ENCODE data around the gene C6orf141.

The C6orf141 gene

GRCh38 chr6:49550492-49551077, at the start of gene C6orf141:
Gene C6orf141 (plus strand): TSS chr6:49550668. CDS start chr6:49550793, 125 bp downstream.
- DNase-seq, result no peak

GRCh38 chr6:49504666-49505065, 45.8 kb upstream of the C6orf141 start:
- no peak for DNase-seq

GRCh38 chr6:49506569-49507111, 43.8 kb upstream of the C6orf141 start:
- DNase-seq, result no peak

- DNase-seq, result no peak
These were observed 41.1 kb upstream of the C6orf141 start for GRCh38 chr6:49509342-49509741.

GRCh38 chr6:49513153-49513989, 37.1 kb upstream of the C6orf141 start:
- no peak for DNase-seq

GRCh38 chr6:49514571-49515484, 35.6 kb upstream of the C6orf141 start:
- DNase-seq, result no peak

GRCh38 chr6:49515485-49516146, 34.9 kb upstream of the C6orf141 start:
- no peak for DNase-seq

- DNase-seq, result no peak
These were observed 34.3 kb upstream of the C6orf141 start for GRCh38 chr6:49516147-49516505.

- DNase-seq, result no peak
These were observed 32.5 kb upstream of the C6orf141 start for GRCh38 chr6:49517919-49518318.

GRCh38 chr6:49519660-49520059, 30.8 kb upstream of the C6orf141 start:
- DNase-seq, result no peak

GRCh38 chr6:49522710-49523593, 27.5 kb upstream of the C6orf141 start:
- DNase-seq, result no peak

GRCh38 chr6:49523901-49524300, 26.6 kb upstream of the C6orf141 start:
- DNase-seq, result no peak

- DNase-seq, result no peak
These were observed 25.9 kb upstream of the C6orf141 start for GRCh38 chr6:49524541-49524940.

- DNase-seq, result no peak
These were observed 23.9 kb upstream of the C6orf141 start for GRCh38 chr6:49526598-49526997.

- DNase-seq, result no peak
These were observed 23.1 kb upstream of the C6orf141 start for GRCh38 chr6:49527320-49527719.

- no peak for DNase-seq
These were observed 21.9 kb upstream of the C6orf141 start for GRCh38 chr6:49528571-49528970.

- no peak for DNase-seq
These were observed 20.2 kb upstream of the C6orf141 start for GRCh38 chr6:49530141-49530776.

- DNase-seq, result peak in 1 of 2 donors; percentile 45
These were observed 18.5 kb upstream of the C6orf141 start for GRCh38 chr6:49531774-49532569.

GRCh38 chr6:49535795-49536194, 14.7 kb upstream of the C6orf141 start:
- no peak for DNase-seq

- no peak for DNase-seq
These were observed 11.4 kb upstream of the C6orf141 start for GRCh38 chr6:49539102-49539501.
